ENCODE results near the gene KIAA0513.
"Not testable (repeated sequence)": the region's sequence is repeated elsewhere in the genome, so short reads cannot be mapped to it uniquely, and the experiment has no call there.

Gene KIAA0513

GRCh38 chr16:85123441-85123840, 95.8 kb downstream of the KIAA0513 start:
- DNase-seq = not testable (repeated sequence)

GRCh38 chr16:85123891-85124635, 96.5 kb downstream of the KIAA0513 start:
- no peak for DNase-seq

- no peak for DNase-seq
Measured at GRCh38 chr16:85124636-85125346, 97.2 kb downstream of the KIAA0513 start.

GRCh38 chr16:85125570-85126393, 98.2 kb downstream of the KIAA0513 start:
- DNase-seq = no peak

- no peak for DNase-seq
Measured at GRCh38 chr16:85126394-85126704, 98.8 kb downstream of the KIAA0513 start.

GRCh38 chr16:85126705-85127378, 99.2 kb downstream of the KIAA0513 start:
- DNase-seq = peak; percentile 8

GRCh38 chr16:85127379-85127723, 99.8 kb downstream of the KIAA0513 start:
- DNase-seq = no peak

GRCh38 chr16:85128079-85128837, 100.7 kb downstream of the KIAA0513 start:
- DNase-seq = no peak

- DNase-seq = no peak
Measured at GRCh38 chr16:85129876-85130704, 102.5 kb downstream of the KIAA0513 start.

- no peak for DNase-seq
Measured at GRCh38 chr16:85130705-85131028, 103.1 kb downstream of the KIAA0513 start.

- no peak for DNase-seq
Measured at GRCh38 chr16:85132456-85133289, 105.1 kb downstream of the KIAA0513 start.

GRCh38 chr16:85133290-85133599, 105.7 kb downstream of the KIAA0513 start:
- DNase-seq = no peak

GRCh38 chr16:85134076-85134788, 106.6 kb downstream of the KIAA0513 start:
- DNase-seq = no peak

GRCh38 chr16:85134789-85135142, 107.2 kb downstream of the KIAA0513 start:
- no peak for DNase-seq

- no peak for DNase-seq
Measured at GRCh38 chr16:85136213-85136701, 108.7 kb downstream of the KIAA0513 start.

- no peak for DNase-seq
Measured at GRCh38 chr16:85136702-85137322, 109.2 kb downstream of the KIAA0513 start.

- DNase-seq = no peak
Measured at GRCh38 chr16:85137323-85138072, 109.9 kb downstream of the KIAA0513 start.

- DNase-seq = no peak
Measured at GRCh38 chr16:85138073-85138824, 110.7 kb downstream of the KIAA0513 start.

Data from DMS79 treated with DMSO at 0.1 percent for 48 hours (cell line).